Thoracic aorta (tissue), 2 donors: Measurements from ENCODE around the gene ANKRD35. TPM values are rescaled to one million over a fixed set of nuclear protein-coding genes. Genes with fewer than 3 reads are reported as not detected.
A peak's percentile ranks its signal among the peaks of the same experiment; 100 is the strongest.
"Not testable (repeated sequence)": the region's sequence is repeated elsewhere in the genome, so short reads cannot be mapped to it uniquely, and the experiment has no call there.

Experiments used
- ATAC-seq: fragments of 150-250 bp; one replicate; pipeline ENCODE4 v1.8.0; 2017; ENCODE audit warnings: low read depth; ENCODE audit not compliant: insufficient number of reproducible peaks, low FRiP score
- DNase-seq: peaks from one replicate; pipeline ENCODE4 v3.0.0-alpha.2; 2020; ENCODE audit warnings: low spot score
- H3K27ac ChIP-seq, 2 donors: fragments of 200-600 bp; sonication (generic); 1 replicate in 1 of 2; 2 replicates in 1 of 2; pipeline ENCODE4 v1.5.1; 2016; ENCODE audit warnings: mild to moderate bottlenecking in 2 of 2, moderate library complexity in 2 of 2
- H3K27me3 ChIP-seq: fragments of 200-600 bp; sonication (generic); replicated peaks from 2 replicates; pipeline ENCODE4 v1.6.0; 2016; ENCODE audit warnings: mild to moderate bottlenecking; ENCODE audit not compliant: insufficient read depth
- H3K36me3 ChIP-seq: fragments of 200-600 bp; sonication (generic); one replicate; pipeline ENCODE4 v1.5.1; 2016
- H3K4me1 ChIP-seq, 2 donors: fragments of 200-600 bp; sonication (generic); 1 replicate in 1 of 2; 2 replicates in 1 of 2; pipeline versions ENCODE4 v1.5.1 to v1.6.0; 2016; ENCODE audit warnings: low read depth in 2 of 2, mild to moderate bottlenecking in 1 of 2; ENCODE audit not compliant: control insufficient read depth in 1 of 2
- H3K4me3 ChIP-seq: fragments of 200-600 bp; sonication (generic); 2 replicates; pipeline ENCODE4 v1.5.1; 2016; ENCODE audit warnings: mild to moderate bottlenecking
- H3K9me3 ChIP-seq: fragments of 200-600 bp; sonication (generic); 2 replicates; pipeline ENCODE4 v1.5.1; 2016
- total RNA-seq, 2 donors: library from RNA; depleted of rRNA; stranded (reverse); fragments of >200 nt; gene quantifications; one replicate each; pipeline versions ENCODE4 v1.1.0 to v1.2.3, GENCODE V29; 2016
- TF ChIP-seq, protein P1 (sequence below): fragments of 200-600 bp; sonication (generic); IDR thresholded peaks from one replicate; pipeline ENCODE4 v1.5.1; 2019; ENCODE audit warnings: antibody characterized with exemption

ANKRD35 gene
- total RNA-seq, 2 donors from 2014 or later: 9.6 to 15.7 TPM

DNA sequence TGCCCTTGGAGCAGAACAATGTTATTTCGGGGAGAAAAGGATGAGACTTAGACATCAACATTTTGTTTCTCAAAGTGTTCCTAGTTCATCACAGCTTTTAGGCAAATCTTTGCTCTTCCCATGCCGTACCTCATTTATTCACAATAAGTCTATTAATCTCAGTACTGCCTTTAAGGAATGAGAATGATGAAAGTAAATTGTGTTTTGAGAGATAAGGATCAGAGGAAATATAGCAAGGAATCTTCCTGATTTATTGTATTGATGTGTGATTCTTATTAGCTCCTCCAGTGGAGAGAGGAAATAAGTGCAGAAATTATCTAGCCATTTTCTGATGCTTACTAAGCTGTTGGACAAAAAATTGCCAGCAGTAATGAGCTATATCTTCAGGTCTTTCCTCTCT lies 59.6 kb downstream of the ANKRD35 start:
- peaks cover 35% of the 10 kb centered on the region for H3K36me3 ChIP-seq
- no peak for ATAC-seq

DNA sequence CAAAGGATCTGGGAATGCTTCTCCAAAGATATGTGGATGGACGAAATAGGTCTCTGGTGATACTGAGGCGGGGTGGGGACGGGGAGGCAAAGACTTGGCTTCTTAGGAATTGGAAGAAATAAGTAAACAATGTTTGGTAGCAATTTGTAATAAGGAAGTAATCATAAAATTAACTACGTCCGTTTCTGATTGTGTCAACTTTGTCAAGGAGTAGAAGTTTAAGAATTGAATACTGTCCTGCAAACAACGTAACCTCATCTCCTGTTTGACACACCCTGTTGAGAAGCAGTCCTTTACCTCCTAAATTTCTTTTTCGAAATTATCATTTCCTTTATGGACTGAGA lies 61.2 kb downstream of the ANKRD35 start:
- TF ChIP-seq, protein P1, sequence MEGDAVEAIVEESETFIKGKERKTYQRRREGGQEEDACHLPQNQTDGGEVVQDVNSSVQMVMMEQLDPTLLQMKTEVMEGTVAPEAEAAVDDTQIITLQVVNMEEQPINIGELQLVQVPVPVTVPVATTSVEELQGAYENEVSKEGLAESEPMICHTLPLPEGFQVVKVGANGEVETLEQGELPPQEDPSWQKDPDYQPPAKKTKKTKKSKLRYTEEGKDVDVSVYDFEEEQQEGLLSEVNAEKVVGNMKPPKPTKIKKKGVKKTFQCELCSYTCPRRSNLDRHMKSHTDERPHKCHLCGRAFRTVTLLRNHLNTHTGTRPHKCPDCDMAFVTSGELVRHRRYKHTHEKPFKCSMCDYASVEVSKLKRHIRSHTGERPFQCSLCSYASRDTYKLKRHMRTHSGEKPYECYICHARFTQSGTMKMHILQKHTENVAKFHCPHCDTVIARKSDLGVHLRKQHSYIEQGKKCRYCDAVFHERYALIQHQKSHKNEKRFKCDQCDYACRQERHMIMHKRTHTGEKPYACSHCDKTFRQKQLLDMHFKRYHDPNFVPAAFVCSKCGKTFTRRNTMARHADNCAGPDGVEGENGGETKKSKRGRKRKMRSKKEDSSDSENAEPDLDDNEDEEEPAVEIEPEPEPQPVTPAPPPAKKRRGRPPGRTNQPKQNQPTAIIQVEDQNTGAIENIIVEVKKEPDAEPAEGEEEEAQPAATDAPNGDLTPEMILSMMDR: no peak
- Histone ChIP-seq H3K4me1 (peaks cover 14 to 15% of the 10 kb centered on the region in 2 donors), H3K9me3 (no peaks in the 10 kb centered on the region), H3K27me3 (no peaks in the 10 kb centered on the region), H3K36me3 (peaks cover 28% of the 10 kb centered on the region), H3K27ac (peak overlapping the region; percentile 82 to 89), H3K4me3 (peak overlapping the region; percentile 88)
- DNase-seq (no peak), ATAC-seq (no peak)

More for the DNA sequence above, 59.6 kb downstream of the ANKRD35 start:
- Histone ChIP-seq H3K4me1 (peaks cover 14 to 15% of the 10 kb centered on the region in 2 donors), H3K27ac (no peak overlapping the region), H3K9me3 (no peaks in the 10 kb centered on the region), H3K27me3 (no peaks in the 10 kb centered on the region), H3K4me3 (no peak overlapping the region)
- TF ChIP-seq, protein P1: no peak
- DNase-seq: no peak

DNA sequence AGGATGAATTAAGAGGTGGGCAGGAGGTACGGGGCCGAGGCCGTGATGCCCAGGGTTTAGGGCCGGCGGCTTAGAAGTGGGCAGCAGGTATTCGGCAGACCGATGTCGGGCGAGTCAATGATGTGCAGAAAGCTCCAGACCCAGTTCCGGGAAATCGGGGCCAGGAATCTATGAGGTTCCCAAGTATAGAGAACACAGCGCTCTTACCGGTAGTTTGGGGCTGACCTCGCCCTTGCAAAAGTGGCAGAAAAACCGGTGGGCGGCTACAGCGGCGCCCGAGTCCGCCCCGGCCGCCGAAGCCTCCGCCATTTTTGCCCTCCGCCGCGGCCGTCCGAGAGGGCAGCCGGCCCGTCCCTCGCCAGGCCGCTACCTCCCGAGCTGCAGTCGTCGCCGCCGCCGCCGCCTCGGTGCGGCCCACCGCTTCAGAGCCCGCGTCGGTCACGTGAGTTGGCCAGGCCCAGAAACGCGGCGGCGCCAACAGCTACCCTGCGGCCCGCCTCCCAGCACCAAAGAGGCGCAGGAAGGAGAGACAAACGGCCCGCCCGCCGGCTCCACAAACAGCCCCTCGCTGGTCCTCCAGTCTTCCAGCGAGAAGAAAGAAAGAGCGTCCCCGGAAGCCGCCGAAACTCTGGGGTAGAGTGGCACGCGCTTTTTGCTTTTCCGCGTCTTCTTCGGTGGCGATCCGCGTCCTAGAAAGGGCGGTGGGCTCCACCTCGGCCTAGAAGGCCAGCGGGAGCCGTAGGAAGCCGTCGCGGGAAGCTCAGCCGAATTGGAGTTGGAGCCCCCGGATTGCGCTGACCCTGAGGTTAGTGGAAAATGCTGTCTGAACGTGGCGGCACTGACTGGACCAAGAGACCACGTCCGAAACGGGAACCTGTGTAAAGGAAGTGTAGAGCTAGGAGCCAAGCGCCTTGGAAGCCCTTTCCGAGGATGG lies 61.8 kb downstream of the ANKRD35 start, which contains the start of the genes POLR3C and RNF115:
Gene POLR3C, plus strand, starts transcription at position 636 of the 934 bp plus-strand sequence. CDS start 1,577 bp downstream, outside the sequence.
Gene RNF115, minus strand, starts transcription at position 531 of the 934 bp plus-strand sequence. Its CDS starts 222 bp downstream, at position 309.
- Histone ChIP-seq H3K27ac (peak within 1 kb of the TSS; percentile 82 to 89), H3K9me3 (no peaks in the 10 kb centered on the region), H3K4me1 (peaks cover 14 to 15% of the 10 kb centered on the region in 2 donors), H3K27me3 (no peaks in the 10 kb centered on the region), H3K4me3 (peak within 1 kb of the TSS; percentile 88), H3K36me3 (peaks cover 22% of the 10 kb centered on the region)
- DNase-seq (peak; percentile 57), ATAC-seq (peak; percentile 72)
- TF ChIP-seq, protein P1: no peak

DNA sequence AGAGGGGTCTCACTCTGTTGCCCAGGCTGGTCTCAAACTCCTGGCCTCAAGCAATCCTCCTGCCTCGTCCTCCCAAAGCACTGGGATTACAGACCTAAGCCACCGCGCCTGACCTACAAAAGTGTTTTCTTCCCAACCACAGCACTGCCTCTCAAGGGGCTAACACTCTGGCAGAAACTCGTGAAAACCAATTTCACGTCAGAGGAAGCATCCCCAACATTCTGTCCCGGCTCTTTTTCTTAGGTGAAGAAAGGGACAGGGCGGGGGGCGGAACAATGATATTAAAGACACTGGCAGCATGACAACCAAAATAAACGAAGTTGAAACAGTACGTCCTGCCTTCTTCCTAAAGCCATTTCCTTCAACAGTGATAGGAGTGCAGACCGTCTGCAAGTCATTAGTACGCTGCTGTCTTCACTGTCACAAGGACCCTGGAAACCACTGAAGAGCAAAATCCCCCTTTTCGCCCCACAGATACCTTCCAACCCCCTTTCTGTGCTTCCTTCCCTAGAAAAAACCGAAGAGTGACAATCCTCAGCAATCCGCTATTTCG lies 62.8 kb downstream of the ANKRD35 start:
- H3K4me1 ChIP-seq: peaks cover 14 to 15% of the 10 kb centered on the region in 2 donors
- H3K36me3 ChIP-seq: peaks cover 12% of the 10 kb centered on the region
- DNase-seq, H3K27me3 ChIP-seq, H3K27ac ChIP-seq, H3K9me3 ChIP-seq, ATAC-seq: not testable (repeated sequence)
- peak overlapping the region; percentile 88 for H3K4me3 ChIP-seq

- H3K27ac ChIP-seq, ATAC-seq, DNase-seq, H3K4me1 ChIP-seq, H3K27me3 ChIP-seq, H3K36me3 ChIP-seq, H3K9me3 ChIP-seq: not testable (repeated sequence)
- H3K4me3 ChIP-seq: peak overlapping the region; percentile 23
Measured at GRCh38 chr1:145818095-145818494, 67.6 kb downstream of the ANKRD35 start.

Other genes with a start within 250 kb of the ANKRD35 start
- gene PDZK1, start 178.5 kb downstream of the ANKRD35 start, total RNA-seq: 1 to 10 TPM; 1.3 to 7.4 TPM
- gene CD160, start 166.4 kb downstream of the ANKRD35 start, total RNA-seq: under 1 TPM in 1 of 2 donors, not detected in 1; 0.28 TPM
- 10 to 100 TPM; 52.7 to 60.4 TPM for gene RNF115, start 61.8 kb downstream of the ANKRD35 start, total RNA-seq
- gene POLR3C, start 61.7 kb downstream of the ANKRD35 start, total RNA-seq: 10 to 100 TPM; 23.4 to 42.9 TPM
- gene NUDT17, start 40.2 kb downstream of the ANKRD35 start, total RNA-seq: 10 to 100 TPM in 1 of 2 donors, 1 to 10 TPM in 1; 3.6 to 19.1 TPM
- gene PIAS3, start 26.8 kb downstream of the ANKRD35 start, total RNA-seq: 10 to 100 TPM; 34.4 to 60.1 TPM
- 100 to 1,000 TPM; 156 to 267 TPM for gene ITGA10, start 24.2 kb upstream of the ANKRD35 start, total RNA-seq
- 10 to 100 TPM; 21.7 to 25.3 TPM for gene PEX11B, start 32.9 kb upstream of the ANKRD35 start, total RNA-seq
- gene RBM8A, start 41.6 kb upstream of the ANKRD35 start, total RNA-seq: 100 to 1,000 TPM in 1 of 2 donors, 10 to 100 TPM in 1; 37.8 to 151 TPM
- gene LIX1L, start 72.2 kb upstream of the ANKRD35 start, total RNA-seq: 10 to 100 TPM; 45.4 to 49.5 TPM
- 1 to 10 TPM; 1.1 TPM for gene ANKRD34A, start 78.7 kb upstream of the ANKRD35 start, total RNA-seq
- gene POLR3GL, start 78.8 kb upstream of the ANKRD35 start, total RNA-seq: 10 to 100 TPM; 16.9 TPM
- gene TXNIP, start 110.7 kb upstream of the ANKRD35 start, total RNA-seq: 100 to 1,000 TPM; 423 to 622 TPM
- not detected for gene HJV, start 135.9 kb upstream of the ANKRD35 start, total RNA-seq